ENCODE data around the gene NEK9.

DNA sequence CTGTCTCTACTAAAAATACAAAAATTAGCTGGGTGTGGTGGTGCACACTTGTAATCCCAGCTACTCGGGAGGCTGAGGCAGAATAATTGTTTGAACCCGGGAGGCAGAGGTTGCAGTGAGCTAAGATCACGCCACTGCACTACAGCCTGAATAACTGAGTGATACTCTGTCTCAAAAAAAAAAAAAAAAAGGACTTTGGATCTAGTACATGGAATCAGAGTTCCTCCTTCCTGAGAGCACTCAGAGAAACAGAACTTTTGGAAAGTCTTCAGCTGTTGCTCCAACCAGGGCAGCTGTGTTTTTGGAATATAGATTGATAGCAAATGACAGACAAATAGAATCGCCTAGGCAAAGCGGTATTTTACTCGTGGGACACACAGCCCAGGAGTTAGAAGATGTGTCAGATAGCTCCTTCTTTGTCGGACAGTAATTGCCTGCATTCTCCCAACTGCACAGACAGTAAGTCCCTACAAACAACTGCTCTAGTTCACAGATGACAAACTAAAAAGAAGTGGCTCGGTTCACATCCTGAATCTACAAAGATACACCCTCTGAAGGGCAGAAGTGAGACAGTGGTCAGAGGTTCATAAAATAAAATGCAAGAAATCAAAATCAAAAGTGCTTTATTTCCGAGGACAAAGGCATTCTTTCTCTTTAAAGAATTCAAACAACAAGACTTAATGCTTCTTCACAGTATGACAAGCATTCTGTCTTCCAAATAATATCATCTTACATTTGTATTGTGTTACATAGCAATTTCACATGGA lies 17.1 kb upstream of the NEK9 start:
- TF ChIP-seq, protein P1, sequence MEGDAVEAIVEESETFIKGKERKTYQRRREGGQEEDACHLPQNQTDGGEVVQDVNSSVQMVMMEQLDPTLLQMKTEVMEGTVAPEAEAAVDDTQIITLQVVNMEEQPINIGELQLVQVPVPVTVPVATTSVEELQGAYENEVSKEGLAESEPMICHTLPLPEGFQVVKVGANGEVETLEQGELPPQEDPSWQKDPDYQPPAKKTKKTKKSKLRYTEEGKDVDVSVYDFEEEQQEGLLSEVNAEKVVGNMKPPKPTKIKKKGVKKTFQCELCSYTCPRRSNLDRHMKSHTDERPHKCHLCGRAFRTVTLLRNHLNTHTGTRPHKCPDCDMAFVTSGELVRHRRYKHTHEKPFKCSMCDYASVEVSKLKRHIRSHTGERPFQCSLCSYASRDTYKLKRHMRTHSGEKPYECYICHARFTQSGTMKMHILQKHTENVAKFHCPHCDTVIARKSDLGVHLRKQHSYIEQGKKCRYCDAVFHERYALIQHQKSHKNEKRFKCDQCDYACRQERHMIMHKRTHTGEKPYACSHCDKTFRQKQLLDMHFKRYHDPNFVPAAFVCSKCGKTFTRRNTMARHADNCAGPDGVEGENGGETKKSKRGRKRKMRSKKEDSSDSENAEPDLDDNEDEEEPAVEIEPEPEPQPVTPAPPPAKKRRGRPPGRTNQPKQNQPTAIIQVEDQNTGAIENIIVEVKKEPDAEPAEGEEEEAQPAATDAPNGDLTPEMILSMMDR (IDR thresholded peaks at IDR 0.05; ENCODE audit: low read depth, low read length, missing input control) = no peak
- TF ChIP-seq, protein P2, sequence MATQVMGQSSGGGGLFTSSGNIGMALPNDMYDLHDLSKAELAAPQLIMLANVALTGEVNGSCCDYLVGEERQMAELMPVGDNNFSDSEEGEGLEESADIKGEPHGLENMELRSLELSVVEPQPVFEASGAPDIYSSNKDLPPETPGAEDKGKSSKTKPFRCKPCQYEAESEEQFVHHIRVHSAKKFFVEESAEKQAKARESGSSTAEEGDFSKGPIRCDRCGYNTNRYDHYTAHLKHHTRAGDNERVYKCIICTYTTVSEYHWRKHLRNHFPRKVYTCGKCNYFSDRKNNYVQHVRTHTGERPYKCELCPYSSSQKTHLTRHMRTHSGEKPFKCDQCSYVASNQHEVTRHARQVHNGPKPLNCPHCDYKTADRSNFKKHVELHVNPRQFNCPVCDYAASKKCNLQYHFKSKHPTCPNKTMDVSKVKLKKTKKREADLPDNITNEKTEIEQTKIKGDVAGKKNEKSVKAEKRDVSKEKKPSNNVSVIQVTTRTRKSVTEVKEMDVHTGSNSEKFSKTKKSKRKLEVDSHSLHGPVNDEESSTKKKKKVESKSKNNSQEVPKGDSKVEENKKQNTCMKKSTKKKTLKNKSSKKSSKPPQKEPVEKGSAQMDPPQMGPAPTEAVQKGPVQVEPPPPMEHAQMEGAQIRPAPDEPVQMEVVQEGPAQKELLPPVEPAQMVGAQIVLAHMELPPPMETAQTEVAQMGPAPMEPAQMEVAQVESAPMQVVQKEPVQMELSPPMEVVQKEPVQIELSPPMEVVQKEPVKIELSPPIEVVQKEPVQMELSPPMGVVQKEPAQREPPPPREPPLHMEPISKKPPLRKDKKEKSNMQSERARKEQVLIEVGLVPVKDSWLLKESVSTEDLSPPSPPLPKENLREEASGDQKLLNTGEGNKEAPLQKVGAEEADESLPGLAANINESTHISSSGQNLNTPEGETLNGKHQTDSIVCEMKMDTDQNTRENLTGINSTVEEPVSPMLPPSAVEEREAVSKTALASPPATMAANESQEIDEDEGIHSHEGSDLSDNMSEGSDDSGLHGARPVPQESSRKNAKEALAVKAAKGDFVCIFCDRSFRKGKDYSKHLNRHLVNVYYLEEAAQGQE (IDR thresholded peaks at IDR 0.05) = no peak
- TF ChIP-seq JUND (IDR thresholded peaks at IDR 0.05) = no peak
